Measurements from ENCODE around the gene TNKS1BP1. TPM values are rescaled to one million over a fixed set of nuclear protein-coding genes. Genes with fewer than 3 reads are reported as not detected.

Gene TNKS1BP1
- total and polyA plus RNA-seq, 9 of the 15 experiments (the other 6 are each of a cell fraction or from before 2014, with no cell fraction given): 1.1 to 47.2 (median 10.9) TPM

DNA sequence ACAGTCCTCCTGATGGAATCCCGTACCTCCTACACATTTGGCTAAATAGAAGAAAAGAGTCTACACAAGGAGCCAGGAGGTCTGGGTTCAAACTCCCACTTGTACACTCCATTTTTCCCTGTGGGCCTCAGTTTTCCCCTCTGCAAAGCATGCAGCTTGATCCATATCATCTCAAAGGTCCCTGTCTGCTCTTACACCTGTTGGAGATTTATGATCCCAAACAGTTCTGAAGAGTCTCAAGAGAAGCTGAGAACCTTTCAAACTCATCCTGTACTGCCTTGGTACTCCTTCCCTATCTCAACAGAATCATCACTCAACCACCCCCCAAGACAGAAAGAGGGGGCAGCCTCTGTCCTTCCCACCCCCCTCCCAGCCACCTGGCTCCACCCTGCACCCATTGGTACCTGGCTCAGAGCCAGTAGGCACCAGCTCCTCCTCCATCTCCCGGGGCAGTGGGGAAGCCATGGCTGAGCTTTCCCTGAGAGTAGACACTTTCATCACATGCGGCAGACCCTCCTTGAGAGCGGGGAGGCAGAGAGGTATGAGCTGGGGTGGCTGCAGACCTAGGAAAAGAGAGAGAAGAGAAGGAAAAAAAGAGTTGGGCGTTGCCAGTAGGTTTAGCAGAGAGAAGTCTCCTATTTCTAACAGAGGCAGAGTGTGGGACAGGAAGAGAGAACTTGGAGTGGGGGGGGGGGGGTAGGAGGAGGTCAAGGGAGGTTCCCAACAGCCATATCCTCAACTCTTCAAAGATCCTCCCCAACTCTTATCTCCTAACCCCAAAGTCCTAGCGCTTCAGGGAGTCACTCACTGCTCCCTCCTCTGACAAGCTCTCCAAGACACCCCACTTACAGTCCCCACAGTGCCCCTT lies 3.1 kb downstream of the TNKS1BP1 start (continued):
- TF ChIP-seq, protein P1, sequence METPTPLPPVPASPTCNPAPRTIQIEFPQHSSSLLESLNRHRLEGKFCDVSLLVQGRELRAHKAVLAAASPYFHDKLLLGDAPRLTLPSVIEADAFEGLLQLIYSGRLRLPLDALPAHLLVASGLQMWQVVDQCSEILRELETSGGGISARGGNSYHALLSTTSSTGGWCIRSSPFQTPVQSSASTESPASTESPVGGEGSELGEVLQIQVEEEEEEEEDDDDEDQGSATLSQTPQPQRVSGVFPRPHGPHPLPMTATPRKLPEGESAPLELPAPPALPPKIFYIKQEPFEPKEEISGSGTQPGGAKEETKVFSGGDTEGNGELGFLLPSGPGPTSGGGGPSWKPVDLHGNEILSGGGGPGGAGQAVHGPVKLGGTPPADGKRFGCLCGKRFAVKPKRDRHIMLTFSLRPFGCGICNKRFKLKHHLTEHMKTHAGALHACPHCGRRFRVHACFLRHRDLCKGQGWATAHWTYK (CRISPR knock-in tag; IDR thresholded peaks at IDR 0.05): no peak
- TF ChIP-seq DDX20 (tag; IDR thresholded peaks at IDR 0.05; ENCODE audit: low read depth) (no peak), TCFL5 (CRISPR knock-in tag; conservative IDR thresholded peaks at IDR 0.05) (no peak), FOXJ3 (CRISPR knock-in tag; IDR thresholded peaks at IDR 0.05) (no peak), POLR2A (conservative IDR thresholded peaks at IDR 0.05) (no peak), KLF10 (CRISPR knock-in tag; IDR thresholded peaks at IDR 0.05) (no peak), HMG20B (CRISPR knock-in tag; IDR thresholded peaks at IDR 0.05) (no peak), RBM15 (IDR thresholded peaks at IDR 0.05; ENCODE audit: insufficient read depth, low read length) (no peak)
- TF ChIP-seq, protein P2, sequence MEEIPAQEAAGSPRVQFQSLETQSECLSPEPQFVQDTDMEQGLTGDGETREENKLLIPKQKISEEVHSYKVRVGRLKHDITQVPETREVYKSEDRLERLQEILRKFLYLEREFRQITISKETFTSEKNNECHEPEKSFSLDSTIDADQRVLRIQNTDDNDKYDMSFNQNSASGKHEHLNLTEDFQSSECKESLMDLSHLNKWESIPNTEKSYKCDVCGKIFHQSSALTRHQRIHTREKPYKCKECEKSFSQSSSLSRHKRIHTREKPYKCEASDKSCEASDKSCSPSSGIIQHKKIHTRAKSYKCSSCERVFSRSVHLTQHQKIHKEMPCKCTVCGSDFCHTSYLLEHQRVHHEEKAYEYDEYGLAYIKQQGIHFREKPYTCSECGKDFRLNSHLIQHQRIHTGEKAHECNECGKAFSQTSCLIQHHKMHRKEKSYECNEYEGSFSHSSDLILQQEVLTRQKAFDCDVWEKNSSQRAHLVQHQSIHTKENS (CRISPR knock-in tag; IDR thresholded peaks at IDR 0.05): no peak
- TF ChIP-seq, protein P3, sequence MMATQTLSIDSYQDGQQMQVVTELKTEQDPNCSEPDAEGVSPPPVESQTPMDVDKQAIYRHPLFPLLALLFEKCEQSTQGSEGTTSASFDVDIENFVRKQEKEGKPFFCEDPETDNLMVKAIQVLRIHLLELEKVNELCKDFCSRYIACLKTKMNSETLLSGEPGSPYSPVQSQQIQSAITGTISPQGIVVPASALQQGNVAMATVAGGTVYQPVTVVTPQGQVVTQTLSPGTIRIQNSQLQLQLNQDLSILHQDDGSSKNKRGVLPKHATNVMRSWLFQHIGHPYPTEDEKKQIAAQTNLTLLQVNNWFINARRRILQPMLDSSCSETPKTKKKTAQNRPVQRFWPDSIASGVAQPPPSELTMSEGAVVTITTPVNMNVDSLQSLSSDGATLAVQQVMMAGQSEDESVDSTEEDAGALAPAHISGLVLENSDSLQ (IDR thresholded peaks at IDR 0.05): peak; percentile 34; the same call in 1 of the 2 replicates
- TF ChIP-seq, protein P4, sequence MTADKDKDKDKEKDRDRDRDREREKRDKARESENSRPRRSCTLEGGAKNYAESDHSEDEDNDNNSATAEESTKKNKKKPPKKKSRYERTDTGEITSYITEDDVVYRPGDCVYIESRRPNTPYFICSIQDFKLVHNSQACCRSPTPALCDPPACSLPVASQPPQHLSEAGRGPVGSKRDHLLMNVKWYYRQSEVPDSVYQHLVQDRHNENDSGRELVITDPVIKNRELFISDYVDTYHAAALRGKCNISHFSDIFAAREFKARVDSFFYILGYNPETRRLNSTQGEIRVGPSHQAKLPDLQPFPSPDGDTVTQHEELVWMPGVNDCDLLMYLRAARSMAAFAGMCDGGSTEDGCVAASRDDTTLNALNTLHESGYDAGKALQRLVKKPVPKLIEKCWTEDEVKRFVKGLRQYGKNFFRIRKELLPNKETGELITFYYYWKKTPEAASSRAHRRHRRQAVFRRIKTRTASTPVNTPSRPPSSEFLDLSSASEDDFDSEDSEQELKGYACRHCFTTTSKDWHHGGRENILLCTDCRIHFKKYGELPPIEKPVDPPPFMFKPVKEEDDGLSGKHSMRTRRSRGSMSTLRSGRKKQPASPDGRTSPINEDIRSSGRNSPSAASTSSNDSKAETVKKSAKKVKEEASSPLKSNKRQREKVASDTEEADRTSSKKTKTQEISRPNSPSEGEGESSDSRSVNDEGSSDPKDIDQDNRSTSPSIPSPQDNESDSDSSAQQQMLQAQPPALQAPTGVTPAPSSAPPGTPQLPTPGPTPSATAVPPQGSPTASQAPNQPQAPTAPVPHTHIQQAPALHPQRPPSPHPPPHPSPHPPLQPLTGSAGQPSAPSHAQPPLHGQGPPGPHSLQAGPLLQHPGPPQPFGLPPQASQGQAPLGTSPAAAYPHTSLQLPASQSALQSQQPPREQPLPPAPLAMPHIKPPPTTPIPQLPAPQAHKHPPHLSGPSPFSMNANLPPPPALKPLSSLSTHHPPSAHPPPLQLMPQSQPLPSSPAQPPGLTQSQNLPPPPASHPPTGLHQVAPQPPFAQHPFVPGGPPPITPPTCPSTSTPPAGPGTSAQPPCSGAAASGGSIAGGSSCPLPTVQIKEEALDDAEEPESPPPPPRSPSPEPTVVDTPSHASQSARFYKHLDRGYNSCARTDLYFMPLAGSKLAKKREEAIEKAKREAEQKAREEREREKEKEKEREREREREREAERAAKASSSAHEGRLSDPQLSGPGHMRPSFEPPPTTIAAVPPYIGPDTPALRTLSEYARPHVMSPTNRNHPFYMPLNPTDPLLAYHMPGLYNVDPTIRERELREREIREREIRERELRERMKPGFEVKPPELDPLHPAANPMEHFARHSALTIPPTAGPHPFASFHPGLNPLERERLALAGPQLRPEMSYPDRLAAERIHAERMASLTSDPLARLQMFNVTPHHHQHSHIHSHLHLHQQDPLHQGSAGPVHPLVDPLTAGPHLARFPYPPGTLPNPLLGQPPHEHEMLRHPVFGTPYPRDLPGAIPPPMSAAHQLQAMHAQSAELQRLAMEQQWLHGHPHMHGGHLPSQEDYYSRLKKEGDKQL (CRISPR knock-in tag; IDR thresholded peaks at IDR 0.05; ENCODE audit: borderline replicate concordance): no peak
- TF ChIP-seq, protein P5, sequence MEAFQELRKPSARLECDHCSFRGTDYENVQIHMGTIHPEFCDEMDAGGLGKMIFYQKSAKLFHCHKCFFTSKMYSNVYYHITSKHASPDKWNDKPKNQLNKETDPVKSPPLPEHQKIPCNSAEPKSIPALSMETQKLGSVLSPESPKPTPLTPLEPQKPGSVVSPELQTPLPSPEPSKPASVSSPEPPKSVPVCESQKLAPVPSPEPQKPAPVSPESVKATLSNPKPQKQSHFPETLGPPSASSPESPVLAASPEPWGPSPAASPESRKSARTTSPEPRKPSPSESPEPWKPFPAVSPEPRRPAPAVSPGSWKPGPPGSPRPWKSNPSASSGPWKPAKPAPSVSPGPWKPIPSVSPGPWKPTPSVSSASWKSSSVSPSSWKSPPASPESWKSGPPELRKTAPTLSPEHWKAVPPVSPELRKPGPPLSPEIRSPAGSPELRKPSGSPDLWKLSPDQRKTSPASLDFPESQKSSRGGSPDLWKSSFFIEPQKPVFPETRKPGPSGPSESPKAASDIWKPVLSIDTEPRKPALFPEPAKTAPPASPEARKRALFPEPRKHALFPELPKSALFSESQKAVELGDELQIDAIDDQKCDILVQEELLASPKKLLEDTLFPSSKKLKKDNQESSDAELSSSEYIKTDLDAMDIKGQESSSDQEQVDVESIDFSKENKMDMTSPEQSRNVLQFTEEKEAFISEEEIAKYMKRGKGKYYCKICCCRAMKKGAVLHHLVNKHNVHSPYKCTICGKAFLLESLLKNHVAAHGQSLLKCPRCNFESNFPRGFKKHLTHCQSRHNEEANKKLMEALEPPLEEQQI (IDR thresholded peaks at IDR 0.05): no peak

All from K562 (cell line).